CD4-positive, alpha-beta T cell treated with Interleukin-21 for 1 hour (primary cell): ENCODE data around the gene TPD52L1.
"Not testable (repeated sequence)": the region's sequence is repeated elsewhere in the genome, so short reads cannot be mapped to it uniquely, and the experiment has no call there.

Experiments used
- DNase-seq: peaks from one replicate; pipeline ENCODE4 v3.0.0-alpha.2; 2020

TPD52L1 gene

GRCh38 chr6:125153391-125154117 is at the start of gene TPD52L1:
Gene TPD52L1, plus strand, starts transcription at chr6:125153773. Its CDS starts 179 bp downstream, at chr6:125153952.
- peak; percentile 56 for DNase-seq

- no peak for DNase-seq
Measured at GRCh38 chr6:125104425-125104824, 49.1 kb upstream of the TPD52L1 start.

- DNase-seq: no peak
Measured at GRCh38 chr6:125107048-125107447, 46.5 kb upstream of the TPD52L1 start.

- DNase-seq: no peak
Measured at GRCh38 chr6:125107896-125108295, 45.7 kb upstream of the TPD52L1 start.

GRCh38 chr6:125110056-125110455 is 43.5 kb upstream of the TPD52L1 start:
- DNase-seq: no peak

- DNase-seq: no peak
Measured at GRCh38 chr6:125111219-125111983, 42.2 kb upstream of the TPD52L1 start.

- DNase-seq: no peak
Measured at GRCh38 chr6:125112934-125113333, 40.6 kb upstream of the TPD52L1 start.

- DNase-seq: peak; percentile 50
Measured at GRCh38 chr6:125114248-125114858, 39.2 kb upstream of the TPD52L1 start.

- DNase-seq: no peak
Measured at GRCh38 chr6:125116170-125116569, 37.4 kb upstream of the TPD52L1 start.

- no peak for DNase-seq
Measured at GRCh38 chr6:125116710-125117109, 36.9 kb upstream of the TPD52L1 start.

- no peak for DNase-seq
Measured at GRCh38 chr6:125117818-125118217, 35.8 kb upstream of the TPD52L1 start.

- no peak for DNase-seq
Measured at GRCh38 chr6:125120054-125120590, 33.5 kb upstream of the TPD52L1 start.

- no peak for DNase-seq
Measured at GRCh38 chr6:125121894-125122293, 31.7 kb upstream of the TPD52L1 start.

GRCh38 chr6:125123051-125123450 is 30.5 kb upstream of the TPD52L1 start:
- no peak for DNase-seq

- DNase-seq: no peak
Measured at GRCh38 chr6:125123468-125124048, 30.0 kb upstream of the TPD52L1 start.

GRCh38 chr6:125124049-125124669 is 29.4 kb upstream of the TPD52L1 start:
- no peak for DNase-seq

GRCh38 chr6:125125856-125126255 is 27.7 kb upstream of the TPD52L1 start:
- not testable (repeated sequence) for DNase-seq

GRCh38 chr6:125129354-125129753 is 24.2 kb upstream of the TPD52L1 start:
- no peak for DNase-seq

- no peak for DNase-seq
Measured at GRCh38 chr6:125132058-125132457, 21.5 kb upstream of the TPD52L1 start.

GRCh38 chr6:125136378-125136777 is 17.2 kb upstream of the TPD52L1 start:
- DNase-seq: no peak

- DNase-seq: no peak
Measured at GRCh38 chr6:125138083-125138482, 15.5 kb upstream of the TPD52L1 start.

GRCh38 chr6:125140808-125141207 is 12.8 kb upstream of the TPD52L1 start:
- DNase-seq: no peak

GRCh38 chr6:125142618-125143017 is 11.0 kb upstream of the TPD52L1 start:
- DNase-seq: no peak
